Liver (tissue), 9 donors: ENCODE measurements around the gene CPZ. TPM values are rescaled to one million over a fixed set of nuclear protein-coding genes. Genes with fewer than 3 reads are reported as not detected.

Source experiments
- DNase-seq: peaks from one replicate; pipeline ENCODE4 v3.0.0-alpha.2; 2017; ENCODE audit warnings: low spot score
- H3K27ac ChIP-seq, 2 donors: one replicate each; pipeline ENCODE4 v1.7.0; 2013; ENCODE audit warnings: inconsistent platforms in 2 of 2, low read length in 2 of 2, control low read depth in 1 of 2, low read depth in 1 of 2, mild to moderate bottlenecking in 1 of 2
- H3K27me3 ChIP-seq, 4 donors: one replicate each; pipeline versions ENCODE4 v1.6.1 to v1.7.0; 2013; ENCODE audit warnings: low read length in 3 of 4, inconsistent platforms in 1 of 4, mild to moderate bottlenecking in 1 of 4, moderate library complexity in 1 of 4; ENCODE audit not compliant: control insufficient read depth in 4 of 4, insufficient read depth in 4 of 4
- H3K36me3 ChIP-seq, 4 donors: one replicate each; pipeline versions ENCODE4 v1.6.1 to v1.7.0; 2013; ENCODE audit warnings: low read length in 3 of 4, mild to moderate bottlenecking in 3 of 4, low read depth in 1 of 4, moderate library complexity in 1 of 4; ENCODE audit not compliant: control insufficient read depth in 4 of 4, insufficient read depth in 3 of 4
- H3K4me1 ChIP-seq, 4 donors: one replicate each; pipeline versions ENCODE4 v1.6.1 to v1.7.0; 2013; ENCODE audit warnings: low read length in 3 of 4, mild to moderate bottlenecking in 3 of 4, moderate library complexity in 1 of 4; ENCODE audit not compliant: control insufficient read depth in 4 of 4, insufficient read depth in 4 of 4
- H3K4me3 ChIP-seq, 3 donors: one replicate each; pipeline versions ENCODE4 v1.6.1 to v1.7.0; 2013; ENCODE audit warnings: low read length in 3 of 3, control low read depth in 1 of 3, low read depth in 1 of 3, mild to moderate bottlenecking in 1 of 3
- H3K9ac ChIP-seq, 2 donors: one replicate each; pipeline ENCODE4 v1.7.0; 2013; ENCODE audit warnings: low read length in 2 of 2, mild to moderate bottlenecking in 2 of 2, moderate library complexity in 2 of 2, control low read depth in 1 of 2, low read depth in 1 of 2
- H3K9me3 ChIP-seq, 4 donors: one replicate each; pipeline versions ENCODE4 v1.6.1 to v1.7.0; 2013; ENCODE audit warnings: low read length in 3 of 4; ENCODE audit not compliant: control insufficient read depth in 4 of 4
- ATF3 ChIP-seq: IDR thresholded peaks from 2 replicates; pipeline ENCODE4 v1.6.1; 2016; ENCODE audit warnings: antibody characterized with exemption
- CTCF ChIP-seq: fragments of 150-350 bp; IDR thresholded peaks from 2 replicates; pipeline ENCODE4 v1.5.1; 2017; ENCODE audit warnings: improper control_type of control experiment, low read depth, low read length; ENCODE audit not compliant: missing input control
- FOXA1 ChIP-seq: IDR thresholded peaks from 2 replicates; pipeline ENCODE4 v1.6.1; 2016; ENCODE audit warnings: antibody characterized with exemption
- FOXA2 ChIP-seq: IDR thresholded peaks from 2 replicates; pipeline ENCODE4 v1.6.1; 2016; ENCODE audit warnings: antibody characterized with exemption
- GABPA ChIP-seq, 2 donors: IDR thresholded peaks in 1 of 2; conservative IDR thresholded peaks in 1 of 2; 2 replicates each; pipeline ENCODE4 v1.6.1; 2016; ENCODE audit warnings: antibody characterized with exemption in 2 of 2, mild to moderate bottlenecking in 1 of 2, moderate library complexity in 1 of 2
- HNF4G ChIP-seq: IDR thresholded peaks from 2 replicates; pipeline ENCODE4 v1.6.1; 2016; ENCODE audit warnings: antibody characterized with exemption
- JUND ChIP-seq, 2 donors: IDR thresholded peaks; 2 replicates each; pipeline ENCODE4 v1.6.1; 2016; ENCODE audit warnings: antibody characterized with exemption in 2 of 2
- MAX ChIP-seq: IDR thresholded peaks from 2 replicates; pipeline ENCODE4 v1.6.1; 2016; ENCODE audit warnings: antibody characterized with exemption
- NR2F2 ChIP-seq: IDR thresholded peaks from 2 replicates; pipeline ENCODE4 v1.6.1; 2016; ENCODE audit warnings: antibody characterized with exemption
- RAD21 ChIP-seq, 2 donors: IDR thresholded peaks; 2 replicates each; pipeline ENCODE4 v1.6.1; 2016; ENCODE audit warnings: antibody characterized with exemption in 2 of 2, mild to moderate bottlenecking in 2 of 2
- REST ChIP-seq: IDR thresholded peaks from 2 replicates; pipeline ENCODE4 v1.6.1; 2016; ENCODE audit warnings: antibody characterized with exemption, mild to moderate bottlenecking
- RXRA ChIP-seq, 2 donors: IDR thresholded peaks; 2 replicates each; pipeline ENCODE4 v1.6.1; 2017 to 2018; ENCODE audit warnings: antibody characterized with exemption in 2 of 2, mild to moderate bottlenecking in 1 of 2
- SP1 ChIP-seq: IDR thresholded peaks from 2 replicates; pipeline ENCODE4 v1.6.1; 2018; ENCODE audit warnings: antibody characterized with exemption, mild to moderate bottlenecking
- TAF1 ChIP-seq: conservative IDR thresholded peaks from 2 replicates; pipeline ENCODE4 v1.6.1; 2016; ENCODE audit warnings: antibody characterized with exemption, mild to moderate bottlenecking
- YY1 ChIP-seq: IDR thresholded peaks from 2 replicates; pipeline ENCODE4 v1.6.1; 2016; ENCODE audit warnings: antibody characterized with exemption, mild to moderate bottlenecking
- ZBTB33 ChIP-seq: IDR thresholded peaks from 2 replicates; pipeline ENCODE4 v1.6.1; 2016; ENCODE audit warnings: antibody characterized with exemption
- WGBS: extraction: QIAGEN DNeasy Blood & Tissue Kit; methylation state at CpG from one replicate; pipeline ENCODE4 v1.1.7; 2013; 5-methylcytosine and 5-hydroxymethylcytosine counted together
- polyA plus RNA-seq, 2 donors: library from polyadenylated mRNA; stranded (reverse) in 1 of 2; unstranded in 1 of 2; fragments of 200-250 nt in 1 of 2; fragments of >200 nt in 1 of 2; fragmentation: Nextera tagmentation in 1 of 2; extraction: Ambion mirVana in 1 of 2; gene quantifications; one replicate each; pipeline versions ENCODE4 v1.2.1 to v1.2.3, GENCODE V29; 2013 to 2015
- total RNA-seq, 2 donors: library from RNA; depleted of rRNA; stranded (reverse); fragments of >200 nt; gene quantifications; one replicate each; pipeline ENCODE4 v1.2.3, GENCODE V29; 2014
- donor health status: healthy.
- donor health status: healthy.
- donor health status: healthy.
- donor health status: healthy.
- donor health status: healthy.

CPZ gene
- total and polyA plus RNA-seq, 4 donors = 0.51 to 1.8 (median 1.4) TPM

GRCh38 chr4:8552024-8552423, 40.5 kb upstream of the CPZ start:
- H3K36me3 ChIP-seq = no peaks in the 10 kb centered on the region
- H3K9ac ChIP-seq = no peak overlapping the region
- H3K4me1 ChIP-seq = no peaks in the 10 kb centered on the region
- TF ChIP-seq MAX = no peak
- no peak for TF ChIP-seq YY1
- no peak for TF ChIP-seq FOXA2
- TF ChIP-seq REST = no peak
- no peak for TF ChIP-seq CTCF
- TF ChIP-seq RAD21 (IDR thresholded peaks at IDR 0.05) = no peak
- TF ChIP-seq RXRA (IDR thresholded peaks at IDR 0.05) = no peak
- TF ChIP-seq NR2F2 = no peak
- no peak for TF ChIP-seq FOXA1
- no peaks in the 10 kb centered on the region for H3K9me3 ChIP-seq
- H3K27me3 ChIP-seq = no peaks in the 10 kb centered on the region
- H3K4me3 ChIP-seq = no peak overlapping the region
- H3K27ac ChIP-seq = no peak overlapping the region
- no peak for DNase-seq
- 91% methylated on average over 4 of the region's 4 CpGs for WGBS

GRCh38 chr4:8552581-8553205, 39.9 kb upstream of the CPZ start:
- no peak overlapping the region for H3K9ac ChIP-seq
- H3K4me3 ChIP-seq = no peak overlapping the region
- no peak for TF ChIP-seq ZBTB33
- H3K27me3 ChIP-seq = no peaks in the 10 kb centered on the region
- H3K9me3 ChIP-seq = no peaks in the 10 kb centered on the region
- WGBS = 80% methylated on average over 8 of the region's 8 CpGs
- no peaks in the 10 kb centered on the region for H3K4me1 ChIP-seq
- H3K27ac ChIP-seq = no peak overlapping the region
- DNase-seq = no peak
- no peaks in the 10 kb centered on the region for H3K36me3 ChIP-seq

GRCh38 chr4:8553216-8553615, 39.3 kb upstream of the CPZ start:
- Histone ChIP-seq H3K4me1 (no peaks in the 10 kb centered on the region), H3K9ac (no peak overlapping the region), H3K4me3 (no peak overlapping the region), H3K27me3 (no peaks in the 10 kb centered on the region), H3K36me3 (no peaks in the 10 kb centered on the region), H3K27ac (no peak overlapping the region), H3K9me3 (no peaks in the 10 kb centered on the region)
- 89% methylated on average over 8 of the region's 8 CpGs for WGBS
- DNase-seq = no peak
- no peak for TF ChIP-seq TAF1
- no peak for TF ChIP-seq MAX
- TF ChIP-seq ZBTB33 = no peak
- no peak for TF ChIP-seq SP1
- TF ChIP-seq GABPA (IDR thresholded peaks at IDR 0.05 in 1 of 2, conservative IDR thresholded peaks at IDR 0.05 in 1 of 2) = no peak
- no peak for TF ChIP-seq JUND (IDR thresholded peaks at IDR 0.05)
- no peak for TF ChIP-seq RAD21 (IDR thresholded peaks at IDR 0.05)
- no peak for TF ChIP-seq ATF3
- no peak for TF ChIP-seq HNF4G
- no peak for TF ChIP-seq FOXA2
- no peak for TF ChIP-seq RXRA (IDR thresholded peaks at IDR 0.05)
